ENCODE measurements around the gene CRYGD.
A peak's percentile ranks its signal among the peaks of the same experiment; 100 is the strongest.

Gene CRYGD

DNA sequence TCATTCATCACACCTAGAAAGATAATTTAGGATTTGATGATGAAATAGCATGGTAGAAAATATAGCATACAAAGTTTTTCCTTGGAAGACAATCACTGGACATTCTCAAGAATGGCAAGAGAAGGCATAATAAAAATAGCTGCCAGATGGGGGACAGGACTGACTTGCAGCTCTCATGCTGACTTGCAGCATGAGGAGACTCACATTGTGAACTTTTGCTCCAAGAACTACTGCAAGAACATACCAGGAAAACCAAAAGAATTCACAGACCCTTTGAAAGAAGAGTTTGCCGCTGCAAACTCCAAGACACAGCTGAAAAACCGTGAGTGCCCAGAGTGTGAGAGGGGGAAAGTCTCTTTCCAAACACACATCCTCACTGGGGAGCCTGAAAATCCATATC lies 47.0 kb downstream of the CRYGD start:
- TF ChIP-seq, protein P1, sequence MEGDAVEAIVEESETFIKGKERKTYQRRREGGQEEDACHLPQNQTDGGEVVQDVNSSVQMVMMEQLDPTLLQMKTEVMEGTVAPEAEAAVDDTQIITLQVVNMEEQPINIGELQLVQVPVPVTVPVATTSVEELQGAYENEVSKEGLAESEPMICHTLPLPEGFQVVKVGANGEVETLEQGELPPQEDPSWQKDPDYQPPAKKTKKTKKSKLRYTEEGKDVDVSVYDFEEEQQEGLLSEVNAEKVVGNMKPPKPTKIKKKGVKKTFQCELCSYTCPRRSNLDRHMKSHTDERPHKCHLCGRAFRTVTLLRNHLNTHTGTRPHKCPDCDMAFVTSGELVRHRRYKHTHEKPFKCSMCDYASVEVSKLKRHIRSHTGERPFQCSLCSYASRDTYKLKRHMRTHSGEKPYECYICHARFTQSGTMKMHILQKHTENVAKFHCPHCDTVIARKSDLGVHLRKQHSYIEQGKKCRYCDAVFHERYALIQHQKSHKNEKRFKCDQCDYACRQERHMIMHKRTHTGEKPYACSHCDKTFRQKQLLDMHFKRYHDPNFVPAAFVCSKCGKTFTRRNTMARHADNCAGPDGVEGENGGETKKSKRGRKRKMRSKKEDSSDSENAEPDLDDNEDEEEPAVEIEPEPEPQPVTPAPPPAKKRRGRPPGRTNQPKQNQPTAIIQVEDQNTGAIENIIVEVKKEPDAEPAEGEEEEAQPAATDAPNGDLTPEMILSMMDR (IDR thresholded peaks at IDR 0.05; ENCODE audit: low read depth, low read length), result no peak
- DNase-seq (ENCODE audit: extremely low read depth, low read depth), result no peak

DNA sequence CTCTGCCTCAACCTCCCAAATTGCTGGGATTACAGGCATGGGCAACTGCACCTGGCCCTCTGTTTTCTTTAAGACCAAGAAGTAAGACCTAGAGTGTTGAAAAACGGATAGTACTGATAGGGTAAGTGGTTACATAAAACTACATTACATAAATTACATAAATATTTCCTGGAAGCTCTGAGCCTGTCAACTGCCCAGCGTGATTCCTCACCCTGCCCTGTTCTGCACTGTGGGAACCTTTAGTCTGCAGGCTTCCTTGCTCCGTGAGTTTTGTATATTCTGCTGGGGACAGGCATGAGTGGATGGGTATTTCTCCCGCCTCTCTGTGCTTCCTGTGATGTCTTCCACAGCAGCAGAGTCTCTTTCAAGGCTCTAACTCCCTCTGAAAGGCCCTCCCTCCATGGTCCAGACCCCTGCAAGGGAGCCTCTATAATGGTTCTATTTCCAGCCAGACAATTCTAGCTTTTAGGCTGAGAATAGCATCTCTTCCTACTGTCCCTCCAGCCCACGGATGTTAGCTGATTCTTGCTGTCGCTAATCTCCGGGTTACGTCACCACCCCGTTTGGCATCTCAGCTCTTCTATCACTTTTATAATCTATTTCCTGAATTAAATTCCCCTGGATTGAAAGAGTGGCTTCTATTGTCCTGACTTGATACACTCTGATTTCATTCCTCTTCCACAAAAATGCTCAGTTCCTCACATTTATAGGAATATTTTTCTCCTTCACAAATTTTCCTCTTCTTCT lies 49.5 kb downstream of the CRYGD start:
- no peak for DNase-seq (ENCODE audit: extremely low read depth, low read depth)
- TF ChIP-seq, protein P1 (IDR thresholded peaks at IDR 0.05; ENCODE audit: low read depth, low read length), result no peak

DNA sequence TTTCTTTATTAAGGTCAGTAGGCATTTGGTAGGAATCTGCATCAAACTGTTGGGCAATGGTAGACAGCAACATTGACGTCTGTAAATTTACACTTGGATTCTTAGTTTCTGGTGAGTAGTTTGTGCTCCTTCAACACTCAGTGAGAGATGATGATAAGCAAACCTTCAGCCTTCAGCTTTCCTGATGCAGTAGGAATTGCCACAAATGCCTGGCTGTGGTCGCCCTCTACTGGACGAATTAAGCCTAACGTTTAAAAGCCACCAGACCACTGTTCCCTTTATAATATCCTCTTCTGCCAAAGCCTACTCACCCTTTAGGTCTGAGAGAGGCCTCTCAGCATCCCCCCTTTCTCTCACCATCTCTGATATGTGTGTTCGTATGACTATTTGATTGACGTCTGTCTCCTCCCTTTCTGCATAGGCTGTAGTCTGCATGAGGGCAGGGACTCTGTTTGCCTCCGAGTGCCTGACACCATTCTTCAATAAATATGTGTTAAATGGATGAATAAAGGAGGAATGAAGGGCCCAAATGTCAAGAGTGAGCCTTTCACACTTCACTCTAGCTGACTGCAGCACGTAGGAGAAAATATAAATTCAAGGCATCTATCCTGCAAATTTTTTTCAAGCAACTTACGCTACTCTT lies 52.0 kb downstream of the CRYGD start:
- peak; percentile 35 for DNase-seq (ENCODE audit: extremely low read depth, low read depth)
- TF ChIP-seq, protein P1 (IDR thresholded peaks at IDR 0.05; ENCODE audit: low read depth, low read length), result peak; percentile 78

All from AG09319 (cell line).